ENCODE results near the gene RAPGEFL1. TPM values are rescaled to one million over a fixed set of nuclear protein-coding genes. Genes with fewer than 3 reads are reported as not detected.

RAPGEFL1 gene
- total RNA-seq, 1 donor from 2014 or later: 7.0 TPM

DNA sequence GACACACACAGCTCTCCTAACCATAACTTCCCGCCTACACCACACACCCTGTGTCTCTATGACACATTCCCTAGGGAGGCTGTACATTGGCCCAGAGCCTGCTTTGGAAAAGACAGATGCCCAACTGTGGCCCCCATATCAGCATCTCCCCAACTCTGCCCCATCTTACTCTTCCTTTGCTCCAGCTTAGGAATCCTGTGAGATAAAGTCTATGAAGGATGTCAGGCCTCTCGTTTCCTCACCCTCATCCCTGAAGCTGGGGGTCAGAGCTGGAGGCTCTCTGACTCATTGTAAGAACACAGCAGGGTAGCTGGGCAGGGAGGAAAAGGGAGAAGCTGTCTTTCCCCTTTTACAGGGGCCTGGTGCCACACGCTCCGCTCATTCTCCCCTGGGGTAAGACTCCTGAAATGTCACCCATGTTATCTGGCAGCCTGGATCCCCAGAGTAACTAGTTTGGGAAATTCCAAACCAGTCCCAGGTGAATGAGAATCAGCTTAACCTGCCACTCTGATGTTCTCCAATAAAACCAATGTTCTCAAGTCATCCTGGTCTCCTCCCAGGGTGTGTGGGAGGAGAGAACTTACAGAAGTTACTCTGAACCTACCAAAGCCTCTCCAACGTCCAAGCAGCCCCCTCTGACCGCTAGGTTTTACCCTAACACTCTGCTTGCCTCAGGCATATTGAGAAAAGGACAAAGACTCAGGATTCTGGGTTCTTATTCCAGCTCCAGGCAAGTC lies 2.8 kb downstream of the RAPGEFL1 start:
- peaks cover 10% of the 10 kb centered on the region for H3K4me1 Mint-ChIP-seq
- CTCF ChIA-PET: interaction anchor here (1.2 to 1.4 kb wide), 3 partner anchors 8 to 67 kb away, joined by 3 to 4 read pairs (median 3); no protein-coding TSS in a partner anchor
- H3K27me3 Mint-ChIP-seq: no peaks in the 10 kb centered on the region
- TF ChIP-seq, protein P1, sequence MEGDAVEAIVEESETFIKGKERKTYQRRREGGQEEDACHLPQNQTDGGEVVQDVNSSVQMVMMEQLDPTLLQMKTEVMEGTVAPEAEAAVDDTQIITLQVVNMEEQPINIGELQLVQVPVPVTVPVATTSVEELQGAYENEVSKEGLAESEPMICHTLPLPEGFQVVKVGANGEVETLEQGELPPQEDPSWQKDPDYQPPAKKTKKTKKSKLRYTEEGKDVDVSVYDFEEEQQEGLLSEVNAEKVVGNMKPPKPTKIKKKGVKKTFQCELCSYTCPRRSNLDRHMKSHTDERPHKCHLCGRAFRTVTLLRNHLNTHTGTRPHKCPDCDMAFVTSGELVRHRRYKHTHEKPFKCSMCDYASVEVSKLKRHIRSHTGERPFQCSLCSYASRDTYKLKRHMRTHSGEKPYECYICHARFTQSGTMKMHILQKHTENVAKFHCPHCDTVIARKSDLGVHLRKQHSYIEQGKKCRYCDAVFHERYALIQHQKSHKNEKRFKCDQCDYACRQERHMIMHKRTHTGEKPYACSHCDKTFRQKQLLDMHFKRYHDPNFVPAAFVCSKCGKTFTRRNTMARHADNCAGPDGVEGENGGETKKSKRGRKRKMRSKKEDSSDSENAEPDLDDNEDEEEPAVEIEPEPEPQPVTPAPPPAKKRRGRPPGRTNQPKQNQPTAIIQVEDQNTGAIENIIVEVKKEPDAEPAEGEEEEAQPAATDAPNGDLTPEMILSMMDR (IDR thresholded peaks at IDR 0.05): no peak
- DNase-seq: no peak
- POLR2A ChIA-PET: no interaction called here
- peaks cover 7% of the 10 kb centered on the region for H3K36me3 Mint-ChIP-seq (ENCODE audit: low read depth)
- no peak for ATAC-seq (ENCODE audit: low read depth)
- no peak overlapping the region for H3K4me3 Mint-ChIP-seq
- intact Hi-C loops (cut with micrococcal nuclease): no loop called here
- no peak overlapping the region for H3K27ac Mint-ChIP-seq
- no peaks in the 10 kb centered on the region for H3K9me3 Mint-ChIP-seq

DNA sequence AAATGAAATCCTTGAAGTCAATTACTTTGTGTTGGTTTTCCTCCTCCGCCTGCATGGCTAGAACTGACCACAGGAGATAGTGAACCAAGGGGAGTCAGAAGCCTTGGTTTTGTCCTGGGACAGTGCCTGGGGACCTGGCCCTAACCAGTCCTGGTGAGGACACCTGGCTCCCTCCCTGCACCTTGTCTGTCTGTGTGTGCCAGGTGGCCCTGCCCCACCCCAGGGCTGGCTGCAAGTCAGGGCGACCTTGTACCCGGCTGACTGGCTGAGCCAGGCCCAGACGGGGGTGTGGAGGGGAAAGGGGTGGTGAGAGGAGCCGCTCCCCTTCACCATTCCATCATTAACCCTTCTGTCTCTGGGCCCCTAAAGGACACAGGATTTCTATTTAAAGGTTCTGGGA lies 3.4 kb downstream of the RAPGEFL1 start:
- TF ChIP-seq, protein P1 (IDR thresholded peaks at IDR 0.05): no peak
- ChIA-PET CTCF (interaction anchor here (1.4 kb wide), 1 partner anchor 12 kb away, joined by 4 read pairs; no protein-coding TSS in a partner anchor), POLR2A (no interaction called here)
- Mint-ChIP-seq H3K4me1 (peaks cover 10% of the 10 kb centered on the region), H3K4me3 (no peak overlapping the region), H3K27ac (no peak overlapping the region), H3K9me3 (no peaks in the 10 kb centered on the region), H3K27me3 (no peaks in the 10 kb centered on the region), H3K36me3 (ENCODE audit: low read depth) (peaks cover 5% of the 10 kb centered on the region)
- intact Hi-C loops (cut with micrococcal nuclease): no loop called here
- DNase-seq (no peak), ATAC-seq (ENCODE audit: low read depth) (no peak)

DNA sequence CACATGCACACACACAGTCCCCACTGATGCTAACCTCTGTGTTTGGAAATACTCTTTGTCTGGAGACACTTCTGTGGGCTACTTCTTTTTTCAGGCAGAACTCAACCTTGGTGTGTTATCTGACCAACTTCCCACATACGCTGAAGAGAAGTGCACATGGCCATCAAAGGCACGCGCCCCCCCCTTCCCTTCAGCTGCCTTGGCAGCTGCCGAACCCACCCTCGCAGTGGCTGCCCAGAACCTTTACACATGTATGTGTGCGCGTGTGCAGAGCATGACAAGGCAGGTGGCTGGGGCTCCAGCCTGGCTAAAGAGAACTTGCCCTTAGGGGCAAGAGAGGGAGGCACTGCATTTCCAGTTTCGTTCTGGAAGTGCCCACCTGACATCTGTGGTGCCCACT lies 3.9 kb downstream of the RAPGEFL1 start:
- peaks cover 10% of the 10 kb centered on the region for H3K4me1 Mint-ChIP-seq
- no peaks in the 10 kb centered on the region for H3K27me3 Mint-ChIP-seq
- TF ChIP-seq, protein P1 (IDR thresholded peaks at IDR 0.05): no peak
- no peak overlapping the region for H3K4me3 Mint-ChIP-seq
- no peak for ATAC-seq (ENCODE audit: low read depth)
- peaks cover under 1% of the 10 kb centered on the region for H3K36me3 Mint-ChIP-seq (ENCODE audit: low read depth)
- ChIA-PET CTCF (no interaction called here), POLR2A (no interaction called here)
- intact Hi-C loops (cut with micrococcal nuclease): no loop called here
- H3K27ac Mint-ChIP-seq: no peak overlapping the region
- H3K9me3 Mint-ChIP-seq: no peaks in the 10 kb centered on the region
- DNase-seq: no peak

DNA sequence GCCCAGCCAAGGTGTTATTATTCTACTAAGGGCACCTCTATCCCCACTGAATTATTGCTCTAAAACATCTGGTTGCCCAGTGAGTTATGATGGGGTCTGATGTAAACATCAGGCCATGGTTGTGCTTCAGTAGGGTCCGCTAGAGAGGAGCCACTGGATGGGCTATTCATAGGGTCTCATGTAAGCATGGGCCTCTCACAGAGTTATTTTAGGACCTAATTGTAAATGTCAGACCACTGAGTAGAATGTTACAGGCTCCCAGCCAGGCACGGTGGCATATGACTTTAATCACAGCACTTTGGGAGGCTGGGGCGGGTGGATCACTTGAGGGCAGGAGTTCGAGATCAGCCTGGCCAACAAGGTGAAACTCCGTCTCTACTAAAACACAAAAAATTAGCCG lies 5.3 kb downstream of the RAPGEFL1 start:
- DNase-seq: no peak
- intact Hi-C loops (cut with micrococcal nuclease): no loop called here

DNA sequence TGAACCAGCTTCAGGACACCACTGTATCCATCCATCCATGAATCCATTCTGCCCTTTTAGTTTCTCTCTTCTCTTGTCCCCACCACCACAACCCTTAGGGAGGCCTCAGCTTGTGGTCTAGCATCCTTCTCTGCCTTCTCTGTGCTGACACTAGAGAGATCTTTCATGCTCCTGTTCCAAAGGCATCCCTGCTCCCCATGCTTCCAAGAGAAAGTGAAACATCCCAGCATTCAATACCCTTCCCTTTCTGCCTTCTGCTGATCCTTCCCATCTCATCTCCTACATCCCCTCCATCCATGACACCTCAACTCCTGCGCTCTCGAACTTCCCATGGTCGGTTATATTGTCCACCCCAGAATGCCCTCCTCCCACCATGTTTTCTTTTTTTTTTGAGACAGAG lies 10.0 kb downstream of the RAPGEFL1 start:
- POLR2A ChIA-PET: no interaction called here
- TF ChIP-seq, protein P1 (IDR thresholded peaks at IDR 0.05): no peak

More for the DNA sequence above, 5.3 kb downstream of the RAPGEFL1 start:
- ChIA-PET CTCF (no interaction called here), POLR2A (no interaction called here)
- Mint-ChIP-seq H3K4me3 (no peak overlapping the region), H3K36me3 (ENCODE audit: low read depth) (no peaks in the 10 kb centered on the region), H3K27me3 (no peaks in the 10 kb centered on the region), H3K4me1 (peaks cover 3% of the 10 kb centered on the region), H3K9me3 (no peaks in the 10 kb centered on the region), H3K27ac (no peak overlapping the region)
- ATAC-seq (ENCODE audit: low read depth): no peak
- TF ChIP-seq, protein P1 (IDR thresholded peaks at IDR 0.05): no peak

More for the DNA sequence above, 10.0 kb downstream of the RAPGEFL1 start:
- CTCF ChIA-PET: no interaction called here
- H3K4me1 Mint-ChIP-seq: peaks cover 15% of the 10 kb centered on the region
- H3K27me3 Mint-ChIP-seq: no peaks in the 10 kb centered on the region
- H3K9me3 Mint-ChIP-seq: no peaks in the 10 kb centered on the region
- no peak for DNase-seq
- intact Hi-C loops (cut with micrococcal nuclease): no loop called here
- H3K36me3 Mint-ChIP-seq (ENCODE audit: low read depth): peaks cover 2% of the 10 kb centered on the region
- H3K4me3 Mint-ChIP-seq: no peak overlapping the region
- no peak for ATAC-seq (ENCODE audit: low read depth)
- H3K27ac Mint-ChIP-seq: no peak overlapping the region
